H1 (cell line): Measurements from ENCODE around the gene PGM2. TPM values are rescaled to one million over a fixed set of nuclear protein-coding genes. Genes with fewer than 3 reads are reported as not detected.

Experiments used
- CTCF ChIA-PET: fragments of 300-600 bp; sonication (Branson Sonifier 250); formaldehyde crosslinking; loops from one replicate; lab custom pipeline; 2021; ENCODE audit not compliant: partially characterized antibody; lab: Charles Lee
- POLR2A ChIA-PET: fragments of 300-600 bp; sonication (Branson Sonifier 250); formaldehyde crosslinking; loops from one replicate; lab custom pipeline; 2021; ENCODE audit warnings: inconsistent platforms; ENCODE audit not compliant: partially characterized antibody; lab: Charles Lee
- DNase-seq, 2 experiments: peaks; one replicate each; pipeline versions ENCODE4 v3.0.0 to v3.0.0-alpha.2; 2010 to 2022; ENCODE audit warnings: low spot score in 2 of 2, low read depth in 1 of 2, mixed read lengths in 1 of 2
- FAIRE-seq: peaks from 2 replicates; lab custom pipeline; 2011; peaks lifted over from hg19 to GRCh38; lab: Jason Lieb, UNC
- H2AFZ ChIP-seq: 2 replicates; pipeline ENCODE4 v1.8.1; 2012; ENCODE audit warnings: low read length, inconsistent platforms
- H2AK5ac ChIP-seq: 2 replicates; pipeline ENCODE4 v1.6.1; 2013; ENCODE audit warnings: low read depth, low read length
- H2BK120ac ChIP-seq: replicated peaks from 2 replicates; pipeline ENCODE3; 2013; ENCODE audit warnings: low read depth, low read length, inconsistent platforms
- H2BK12ac ChIP-seq: 2 replicates; pipeline ENCODE4 v1.6.1; 2013; ENCODE audit warnings: low read depth, low read length
- H2BK15ac ChIP-seq: 2 replicates; pipeline ENCODE4 v1.6.1; 2013; ENCODE audit warnings: low read length
- H2BK20ac ChIP-seq: 2 replicates; pipeline ENCODE4 v1.6.1; 2013; ENCODE audit warnings: low read length
- H2BK5ac ChIP-seq: 2 replicates; pipeline ENCODE4 v1.6.1; 2013; ENCODE audit warnings: low read depth, low read length
- H3K14ac ChIP-seq: 2 replicates; pipeline ENCODE4 v1.6.1; 2013; ENCODE audit warnings: inconsistent platforms; ENCODE audit not compliant: insufficient read length
- H3K18ac ChIP-seq: 2 replicates; pipeline ENCODE4 v1.6.1; 2013; ENCODE audit warnings: low read length; ENCODE audit errors: extremely low read depth
- H3K23ac ChIP-seq: 2 replicates; pipeline ENCODE4 v1.6.1; 2013; ENCODE audit warnings: inconsistent platforms; ENCODE audit not compliant: insufficient read length
- H3K23me2 ChIP-seq: 2 replicates; pipeline ENCODE4 v1.6.1; 2013; ENCODE audit warnings: low read depth, low read length
- H3K27ac ChIP-seq: 2 replicates; pipeline ENCODE4 v1.6.1; 2011; ENCODE audit warnings: low read depth, low read length, inconsistent platforms
- H3K27me3 ChIP-seq, 4 experiments: replicated peaks in 1 of 4; 1 replicate in 1 of 4; 2 replicates in 3 of 4; pipeline versions ENCODE4 v1.6.1 to v1.8.1; 2011 to 2013; ENCODE audit warnings: low read length in 3 of 4, mild to moderate bottlenecking in 3 of 4, inconsistent platforms in 2 of 4, mixed read lengths in 2 of 4, moderate library complexity in 1 of 4; ENCODE audit not compliant: control insufficient read depth in 3 of 4, insufficient read depth in 3 of 4; ENCODE audit errors: extremely low read depth in 1 of 4
- H3K36me3 ChIP-seq, 4 experiments: 2 replicates each; pipeline versions ENCODE4 v1.6.1 to v1.8.1; 2011 to 2013; ENCODE audit warnings: mild to moderate bottlenecking in 4 of 4, low read length in 3 of 4, moderate library complexity in 2 of 4, control low read depth in 1 of 4, inconsistent platforms in 1 of 4; ENCODE audit not compliant: insufficient read depth in 4 of 4, control insufficient read depth in 2 of 4
- H3K4ac ChIP-seq: replicated peaks from 2 replicates; pipeline ENCODE3; 2013; ENCODE audit warnings: low read length, low read depth, mixed read lengths, inconsistent platforms; ENCODE audit not compliant: insufficient read length
- H3K4me1 ChIP-seq, 4 experiments: replicated peaks in 1 of 4; 1 replicate in 1 of 4; 2 replicates in 3 of 4; pipeline versions ENCODE4 v1.6.1 to v1.8.1; 2011 to 2013; ENCODE audit warnings: low read length in 3 of 4, inconsistent platforms in 2 of 4, mixed read lengths in 1 of 4; ENCODE audit not compliant: insufficient read depth in 4 of 4, control insufficient read depth in 3 of 4
- H3K4me2 ChIP-seq, 2 experiments: 2 replicates each; pipeline versions ENCODE4 v1.6.1 to v1.8.1; 2011 to 2013; ENCODE audit warnings: low read depth in 2 of 2, low read length in 2 of 2, control low read depth in 1 of 2, inconsistent platforms in 1 of 2, mild to moderate bottlenecking in 1 of 2; ENCODE audit not compliant: insufficient read depth in 1 of 2
- H3K4me3 ChIP-seq, 4 experiments: fragments of 200-600, 300-600 bp in 1 of 4; sonication (generic), shearing (Covaris generic), sonication (Bioruptor Twin) in 1 of 4; 2 replicates each; pipeline versions ENCODE4 v1.5.1 to v1.8.1; 2011 to 2016; ENCODE audit warnings: low read length in 4 of 4, low read depth in 3 of 4, control low read depth in 2 of 4, inconsistent platforms in 2 of 4, mild to moderate bottlenecking in 2 of 4, mixed read lengths in 1 of 4, moderate library complexity in 1 of 4; ENCODE audit not compliant: insufficient read depth in 2 of 4; ENCODE audit errors: extremely low read depth in 1 of 4
- H3K56ac ChIP-seq: replicated peaks from 2 replicates; pipeline ENCODE3; 2013; ENCODE audit warnings: low read depth, mild to moderate bottlenecking, mixed read lengths, low read length, inconsistent platforms; ENCODE audit not compliant: insufficient read length
- H3K79me1 ChIP-seq: 2 replicates; pipeline ENCODE4 v1.6.1; 2013; ENCODE audit warnings: low read depth, low read length, control low read depth
- H3K79me2 ChIP-seq, 2 experiments: 2 replicates each; pipeline versions ENCODE4 v1.6.1 to v1.8.1; 2012 to 2013; ENCODE audit warnings: low read length in 2 of 2, mild to moderate bottlenecking in 2 of 2, inconsistent platforms in 1 of 2; ENCODE audit not compliant: insufficient read depth in 2 of 2, control insufficient read depth in 1 of 2
- H3K9ac ChIP-seq, 4 experiments: replicated peaks in 1 of 4; 1 replicate in 1 of 4; 2 replicates in 3 of 4; pipeline versions ENCODE4 v1.6.1 to v1.8.1; 2011 to 2013; ENCODE audit warnings: low read depth in 3 of 4, low read length in 3 of 4, control low read depth in 2 of 4, mild to moderate bottlenecking in 2 of 4, moderate library complexity in 2 of 4, inconsistent platforms in 1 of 4; ENCODE audit errors: extremely low read depth in 1 of 4
- H3K9me3 ChIP-seq, 2 experiments: 2 replicates each; pipeline versions ENCODE4 v1.6.1 to v1.8.1; 2012 to 2013; ENCODE audit warnings: mild to moderate bottlenecking in 2 of 2, moderate library complexity in 2 of 2, control low read depth in 1 of 2, inconsistent platforms in 1 of 2, low read depth in 1 of 2, low read length in 1 of 2, mixed read lengths in 1 of 2; ENCODE audit not compliant: insufficient read depth in 2 of 2
- H4K20me1 ChIP-seq, 2 experiments: replicated peaks in 1 of 2; 2 replicates each; pipeline versions ENCODE3 to v1.8.1; 2011 to 2013; ENCODE audit warnings: inconsistent platforms in 2 of 2, low read length in 2 of 2, mild to moderate bottlenecking in 1 of 2; ENCODE audit not compliant: insufficient read depth in 2 of 2, control insufficient read depth in 1 of 2
- H4K5ac ChIP-seq: 2 replicates; pipeline ENCODE4 v1.6.1; 2013; ENCODE audit warnings: low read length, low read depth, mixed read lengths, inconsistent platforms; ENCODE audit not compliant: insufficient read length
- H4K8ac ChIP-seq: 2 replicates; pipeline ENCODE4 v1.8.0; 2013; ENCODE audit warnings: mild to moderate bottlenecking, moderate library complexity, low read length, inconsistent platforms; ENCODE audit not compliant: insufficient read depth; ENCODE audit errors: extremely low read depth
- H4K91ac ChIP-seq: replicated peaks from 2 replicates; pipeline ENCODE3; 2013; ENCODE audit warnings: low read length, mixed read lengths, inconsistent platforms; ENCODE audit not compliant: insufficient read length
- BRCA1 ChIP-seq: IDR thresholded peaks from 2 replicates; pipeline ENCODE4 v1.6.1; 2012; ENCODE audit warnings: low read depth, low read length, improper control_type of control experiment
- CBX5 ChIP-seq: fragments of 300-800, 300-1000 bp; sonication (generic); IDR thresholded peaks from 2 replicates; pipeline ENCODE4 v1.7.1; 2016; ENCODE audit warnings: antibody characterized with exemption, low read length, low read depth
- PHF8 ChIP-seq: fragments of 200-600 bp; sonication (generic); conservative IDR thresholded peaks from 2 replicates; pipeline ENCODE4 v1.7.1; 2012; ENCODE audit warnings: low read depth, mild to moderate bottlenecking, inconsistent platforms, low read length, moderate library complexity
- POU5F1 ChIP-seq: IDR thresholded peaks from 2 replicates; pipeline ENCODE4 v1.6.1; 2011; ENCODE audit warnings: low read depth, mild to moderate bottlenecking, low read length, moderate library complexity
- SIX5 ChIP-seq: IDR thresholded peaks from 2 replicates; pipeline ENCODE4 v1.6.1; 2011; ENCODE audit warnings: mild to moderate bottlenecking, low read depth, low read length
- SP1 ChIP-seq: IDR thresholded peaks from 2 replicates; pipeline ENCODE4 v1.6.1; 2011; ENCODE audit warnings: low read depth, low read length
- ZNF274 ChIP-seq: IDR thresholded peaks from 2 replicates; pipeline ENCODE4 v1.7.0; 2012; ENCODE audit warnings: low read length, borderline replicate concordance; ENCODE audit errors: extremely low read depth
- polyA plus RNA-seq, 7 experiments: library from polyadenylated mRNA; depleted of rRNA in 3 of 7; stranded (reverse) in 5 of 7; unstranded in 2 of 7; fragments of >200 nt in 5 of 7; fragments of 200-250 nt in 2 of 7; gene quantifications; 1 replicate in 5 of 7; 2 replicates in 1 of 7; 4 replicates in 1 of 7; pipeline versions ENCODE4 v1.2.1 to v1.2.3, GENCODE V29; 2011 to 2013; ENCODE audit warnings: missing spikeins in 2 of 7, mixed read lengths in 2 of 7
- total RNA-seq: library from RNA; stranded (reverse); fragmentation: NEBNext Ultra II Directional; extraction: Animal tissue kit (Norgen Biotek cat#: 25700); gene quantifications from 2 replicates; pipeline ENCODE4 v1.2.1, GENCODE V29; 2021
- TF ChIP-seq, protein P1 (sequence below): IDR thresholded peaks from 2 replicates; pipeline ENCODE4 v1.6.1; 2011; ENCODE audit warnings: low read length, improper control_type of control experiment

PGM2 gene
- total and polyA plus RNA-seq, 2 of the 8 experiments (the other 6 are each of a cell fraction or from before 2014, with no cell fraction given): 7.7 to 38.0 TPM

DNA sequence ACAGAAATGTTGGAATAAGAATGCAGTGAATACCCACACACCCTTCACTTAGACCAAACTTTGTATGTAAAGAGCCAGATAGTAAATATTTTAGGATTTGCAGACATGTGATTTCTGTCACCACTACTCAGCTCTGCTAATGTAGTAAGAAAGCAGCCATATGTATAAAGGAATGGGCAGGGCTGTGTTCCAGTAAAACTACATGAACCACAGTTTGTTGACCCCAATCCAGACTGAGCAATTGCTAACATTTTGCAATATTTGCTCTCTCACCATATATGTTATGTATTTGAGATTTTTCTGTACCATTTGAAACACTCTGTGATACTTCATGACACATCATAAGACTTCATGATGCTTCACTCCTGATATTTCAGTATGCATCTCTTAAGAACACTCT lies 32.4 kb downstream of the PGM2 start:
- Histone ChIP-seq H3K4me1 (no peaks in the 10 kb centered on the region), H4K8ac (no peak overlapping the region), H4K91ac (no peak overlapping the region), H3K27ac (no peak overlapping the region), H3K79me2 (no peaks in the 10 kb centered on the region), H2BK20ac (no peak overlapping the region), H4K5ac (no peak overlapping the region), H3K18ac (no peak overlapping the region), H3K23ac (no peak overlapping the region), H3K27me3 (no peaks in the 10 kb centered on the region), H2AK5ac (no peak overlapping the region), H3K23me2 (no peaks in the 10 kb centered on the region), H3K14ac (no peak overlapping the region), H3K36me3 (peaks cover 0 to 10% (median under 1%) of the 10 kb centered on the region in 4 experiments; a peak in 2 of 8 replicates), H3K4ac (no peak overlapping the region), H3K56ac (no peak overlapping the region), H3K79me1 (no peaks in the 10 kb centered on the region), H2BK15ac (no peak overlapping the region), H3K4me2 (no peak overlapping the region), H3K9me3 (no peaks in the 10 kb centered on the region), H2AFZ (no peak overlapping the region), H3K4me3 (no peak overlapping the region), H4K20me1 (no peaks in the 10 kb centered on the region), H2BK5ac (no peak overlapping the region), H2BK120ac (no peak overlapping the region), H2BK12ac (no peak overlapping the region), H3K9ac (no peak overlapping the region; a peak in 1 of 7 replicates)
- DNase-seq: no peak
- ChIA-PET CTCF (interaction anchor here (1.8 kb wide), 1 partner anchor 18 kb away, joined by 6 read pairs; no protein-coding TSS in a partner anchor), POLR2A (no interaction called here)
- TF ChIP-seq BRCA1: no peak
- TF ChIP-seq ZNF274: no peak
- no peak for TF ChIP-seq PHF8
- TF ChIP-seq CBX5: no peak
- no peak for TF ChIP-seq POU5F1
- TF ChIP-seq, protein P1, sequence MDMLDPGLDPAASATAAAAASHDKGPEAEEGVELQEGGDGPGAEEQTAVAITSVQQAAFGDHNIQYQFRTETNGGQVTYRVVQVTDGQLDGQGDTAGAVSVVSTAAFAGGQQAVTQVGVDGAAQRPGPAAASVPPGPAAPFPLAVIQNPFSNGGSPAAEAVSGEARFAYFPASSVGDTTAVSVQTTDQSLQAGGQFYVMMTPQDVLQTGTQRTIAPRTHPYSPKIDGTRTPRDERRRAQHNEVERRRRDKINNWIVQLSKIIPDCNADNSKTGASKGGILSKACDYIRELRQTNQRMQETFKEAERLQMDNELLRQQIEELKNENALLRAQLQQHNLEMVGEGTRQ: no peak
- TF ChIP-seq SP1: no peak
- TF ChIP-seq SIX5: no peak
- no peak for FAIRE-seq
